HEK293T (cell line): ENCODE measurements around the gene OPCML.

ENCODE experiments used
- CTCF ChIA-PET: fragments of 350-600 bp; formaldehyde crosslinking; extraction: SDS; loops from one replicate; lab custom pipeline; 2021; ENCODE audit warnings: antibody characterized with exemption, inconsistent platforms; lab: Yijun Ruan, JAX
- POLR2A ChIA-PET: fragments of 350-600 bp; formaldehyde crosslinking; extraction: SDS; loops from one replicate; lab custom pipeline; 2020; ENCODE audit warnings: antibody characterized with exemption, inconsistent platforms; lab: Yijun Ruan, JAX
- DNase-seq: peaks from one replicate; pipeline ENCODE4 v3.0.0; 2012; ENCODE audit warnings: mixed read lengths; ENCODE audit errors: extremely low spot score
- ARNT ChIP-seq: fragments of 450-650 bp; IDR thresholded peaks from 2 replicates; pipeline ENCODE4 v1.6.1; 2017; ENCODE audit warnings: mild to moderate bottlenecking
- BHLHE40 ChIP-seq: fragments of 450-650 bp; IDR thresholded peaks from 2 replicates; pipeline ENCODE4 v1.6.1; 2016; ENCODE audit warnings: mild to moderate bottlenecking, moderate library complexity, borderline replicate concordance
- CTBP1 ChIP-seq: fragments of 450-650 bp; IDR thresholded peaks from 2 replicates; pipeline ENCODE4 v1.6.1; 2016; ENCODE audit warnings: borderline replicate concordance
- ELF4 ChIP-seq: fragments of 450-650 bp; IDR thresholded peaks from 2 replicates; pipeline ENCODE4 v1.6.1; 2017; ENCODE audit warnings: antibody characterized with exemption
- FOXA1 ChIP-seq: fragments of 450-650 bp; IDR thresholded peaks from 2 replicates; pipeline ENCODE4 v1.6.1; 2016; ENCODE audit warnings: mild to moderate bottlenecking
- FOXK2 ChIP-seq: fragments of 450-650 bp; IDR thresholded peaks from 2 replicates; pipeline ENCODE4 v1.6.1; 2016; ENCODE audit warnings: mild to moderate bottlenecking
- FOXM1 ChIP-seq: fragments of 450-650 bp; IDR thresholded peaks from 2 replicates; pipeline ENCODE4 v1.6.1; 2017; ENCODE audit warnings: mild to moderate bottlenecking, borderline replicate concordance
- HDGF ChIP-seq: fragments of 450-650 bp; IDR thresholded peaks from 2 replicates; pipeline ENCODE4 v1.6.1; 2017; ENCODE audit warnings: antibody characterized with exemption, borderline replicate concordance
- L3MBTL2 ChIP-seq: fragments of 450-650 bp; conservative IDR thresholded peaks from 2 replicates; pipeline ENCODE4 v1.6.1; 2016; ENCODE audit warnings: mild to moderate bottlenecking
- LEF1 ChIP-seq: fragments of 450-650 bp; IDR thresholded peaks from 2 replicates; pipeline ENCODE4 v1.6.1; 2017; ENCODE audit warnings: mild to moderate bottlenecking, borderline replicate concordance
- NFRKB ChIP-seq: fragments of 450-650 bp; IDR thresholded peaks from 2 replicates; pipeline ENCODE4 v1.6.1; 2016; ENCODE audit warnings: mild to moderate bottlenecking, moderate library complexity
- SP1 ChIP-seq: fragments of 450-650 bp; IDR thresholded peaks from 2 replicates; pipeline ENCODE4 v1.6.1; 2017
- SUZ12 ChIP-seq: fragments of 450-650 bp; IDR thresholded peaks from 2 replicates; pipeline ENCODE4 v1.6.1; 2016; ENCODE audit warnings: mild to moderate bottlenecking
- TARDBP ChIP-seq: fragments of 450-650 bp; IDR thresholded peaks from 2 replicates; pipeline ENCODE4 v1.6.1; 2016
- ZNF384 ChIP-seq: fragments of 450-650 bp; IDR thresholded peaks from 2 replicates; pipeline ENCODE4 v1.6.1; 2016
- TF ChIP-seq, protein P1 (sequence below): fragments of 450-650 bp; IDR thresholded peaks from 2 replicates; pipeline ENCODE4 v1.6.1; 2016

Gene OPCML

DNA sequence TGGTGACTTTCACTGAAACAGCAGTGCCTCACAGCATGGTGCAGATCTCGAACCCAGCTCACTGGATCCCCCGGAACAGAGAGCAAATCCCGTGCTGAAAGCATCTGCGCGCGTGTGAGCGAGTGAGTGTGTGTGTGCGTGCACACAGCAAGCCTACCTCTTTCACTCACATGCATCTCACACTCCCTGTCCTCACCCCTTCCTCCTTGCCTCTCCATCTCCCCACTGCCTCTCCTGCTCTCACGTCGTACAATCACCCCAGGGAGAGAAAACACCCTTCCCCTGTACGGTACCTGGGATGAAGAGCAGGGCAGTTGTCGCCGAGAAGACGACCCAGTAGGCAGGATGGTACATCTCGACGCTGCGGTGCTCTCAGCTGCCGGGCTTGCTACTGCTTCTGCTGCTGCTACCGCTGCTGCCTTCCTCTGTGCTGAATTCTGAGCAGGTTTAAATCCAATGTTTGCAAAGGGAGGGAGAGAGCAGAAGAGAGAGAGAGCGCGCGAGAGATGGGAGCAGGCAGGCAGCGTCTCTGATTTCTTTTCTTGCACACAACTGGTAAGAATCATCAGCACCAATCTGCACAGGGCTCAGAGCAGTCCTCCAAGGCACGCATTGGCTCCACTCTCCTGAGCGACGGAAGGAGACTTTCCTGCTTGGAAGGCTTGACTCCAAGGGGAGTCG lies at the start of gene OPCML:
OPCML (minus strand) TSS at position 531 of the 681 bp plus-strand sequence.
- TF ChIP-seq FOXA1 (no peak), HDGF (no peak), SP1 (no peak), CTBP1 (no peak), FOXK2 (no peak), TARDBP (no peak), LEF1 (no peak), ZNF384 (no peak), FOXM1 (no peak), ARNT (no peak), NFRKB (no peak), SUZ12 (no peak), BHLHE40 (no peak)
- TF ChIP-seq, protein P1, sequence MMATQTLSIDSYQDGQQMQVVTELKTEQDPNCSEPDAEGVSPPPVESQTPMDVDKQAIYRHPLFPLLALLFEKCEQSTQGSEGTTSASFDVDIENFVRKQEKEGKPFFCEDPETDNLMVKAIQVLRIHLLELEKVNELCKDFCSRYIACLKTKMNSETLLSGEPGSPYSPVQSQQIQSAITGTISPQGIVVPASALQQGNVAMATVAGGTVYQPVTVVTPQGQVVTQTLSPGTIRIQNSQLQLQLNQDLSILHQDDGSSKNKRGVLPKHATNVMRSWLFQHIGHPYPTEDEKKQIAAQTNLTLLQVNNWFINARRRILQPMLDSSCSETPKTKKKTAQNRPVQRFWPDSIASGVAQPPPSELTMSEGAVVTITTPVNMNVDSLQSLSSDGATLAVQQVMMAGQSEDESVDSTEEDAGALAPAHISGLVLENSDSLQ: no peak
- no peak for DNase-seq
- CTCF ChIA-PET: no interaction called here
- POLR2A ChIA-PET: no interaction called here

DNA sequence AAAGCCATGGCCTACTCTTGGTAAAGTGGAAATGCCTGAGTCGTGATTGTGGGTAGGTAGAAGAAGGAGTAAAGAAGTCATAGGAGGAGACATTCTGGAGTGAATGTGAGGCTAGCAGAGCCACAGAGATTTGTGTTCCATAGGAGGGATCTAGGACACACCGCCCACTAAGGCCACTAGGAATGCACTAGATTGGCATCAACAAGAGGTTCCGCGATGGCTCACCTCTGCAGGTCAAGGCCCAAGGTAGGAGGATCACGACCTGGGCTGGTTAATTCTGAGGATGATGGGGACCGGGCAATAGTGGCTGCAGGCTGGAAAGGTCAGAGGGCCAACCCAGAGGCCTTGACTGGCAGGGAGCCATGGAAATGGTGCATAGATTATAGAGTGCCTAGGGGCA lies 48.8 kb upstream of the OPCML start:
- DNase-seq: no peak
- ChIA-PET CTCF (no interaction called here), POLR2A (no interaction called here)
- TF ChIP-seq CTBP1 (no peak), BHLHE40 (no peak), HDGF (no peak), FOXM1 (no peak), ELF4 (no peak), LEF1 (no peak), L3MBTL2 (no peak), TARDBP (no peak), FOXA1 (no peak)

DNA sequence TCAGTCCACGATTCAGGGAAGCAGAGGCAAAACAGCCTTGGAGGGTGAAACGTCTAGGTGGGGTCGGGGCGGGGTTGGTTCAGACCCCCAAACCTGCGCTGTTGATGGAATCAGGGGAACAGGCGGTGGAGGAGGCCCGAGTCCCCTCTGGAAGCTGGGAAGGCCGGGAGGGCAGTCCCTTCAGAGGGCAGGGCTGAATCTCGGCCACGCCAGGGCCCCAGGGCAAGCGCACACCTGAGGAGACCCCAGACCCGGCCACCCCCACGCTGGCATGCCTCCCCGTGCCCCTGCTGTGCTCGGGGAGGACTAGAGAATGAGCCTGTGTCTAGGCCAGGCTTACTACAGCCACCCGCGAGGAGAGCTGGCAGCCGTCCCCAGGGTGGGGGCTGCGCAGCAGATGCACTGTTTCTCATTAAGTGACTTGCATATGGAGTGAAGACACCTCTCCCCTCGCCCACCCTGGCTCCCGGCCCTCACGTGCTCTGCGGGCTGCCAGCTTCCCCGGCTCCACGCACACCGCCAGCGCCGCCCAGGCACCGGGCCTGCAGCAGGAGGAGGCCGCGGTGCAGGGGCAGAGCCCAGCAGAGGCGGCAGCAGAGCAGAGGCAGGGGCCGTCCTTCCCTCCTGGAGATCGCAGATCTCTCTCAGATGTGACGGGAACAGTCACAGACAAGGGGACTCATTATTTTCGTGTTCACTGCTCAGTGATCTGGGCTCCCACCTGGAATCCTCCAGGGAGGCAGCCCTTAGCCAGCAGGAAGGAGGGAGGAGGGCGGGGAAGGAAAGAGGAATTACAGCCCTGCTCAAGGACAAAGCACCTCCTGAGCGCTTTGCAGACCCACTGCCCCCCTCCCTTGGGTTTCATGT lies 47.1 kb upstream of the OPCML start:
- no peak for DNase-seq
- TF ChIP-seq FOXM1: no peak
- TF ChIP-seq ELF4: no peak
- TF ChIP-seq HDGF: no peak
- TF ChIP-seq, protein P1: no peak
- POLR2A ChIA-PET: no interaction called here
- CTCF ChIA-PET: no interaction called here

DNA sequence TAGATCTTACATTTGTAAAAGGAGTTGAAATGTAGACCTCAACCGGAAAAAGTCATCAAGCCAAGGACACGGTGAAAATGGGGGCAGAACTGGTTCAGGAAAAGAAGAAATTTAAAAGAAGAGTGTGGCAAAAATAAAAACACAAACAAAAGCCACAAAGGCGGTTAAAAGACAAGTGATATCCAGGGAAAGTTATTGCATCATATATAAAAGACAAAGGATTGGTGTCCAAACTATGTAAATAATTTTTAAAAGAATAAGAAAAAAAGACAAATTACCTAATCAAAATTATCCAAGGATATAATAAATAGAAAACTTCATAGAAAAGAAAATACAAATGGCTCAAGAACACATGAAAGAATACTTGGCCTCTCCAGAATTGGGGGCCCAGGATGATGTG lies 45.1 kb upstream of the OPCML start:
- CTCF ChIA-PET: no interaction called here
- no peak for DNase-seq
- TF ChIP-seq FOXM1: no peak
- no peak for TF ChIP-seq SUZ12
- TF ChIP-seq BHLHE40: no peak
- no peak for TF ChIP-seq ELF4
- TF ChIP-seq FOXA1: no peak
- TF ChIP-seq LEF1: no peak
- TF ChIP-seq, protein P1: no peak
- no peak for TF ChIP-seq TARDBP
- TF ChIP-seq HDGF: no peak
- no peak for TF ChIP-seq FOXK2
- TF ChIP-seq ZNF384: no peak
- TF ChIP-seq ARNT: no peak
- POLR2A ChIA-PET: no interaction called here

DNA sequence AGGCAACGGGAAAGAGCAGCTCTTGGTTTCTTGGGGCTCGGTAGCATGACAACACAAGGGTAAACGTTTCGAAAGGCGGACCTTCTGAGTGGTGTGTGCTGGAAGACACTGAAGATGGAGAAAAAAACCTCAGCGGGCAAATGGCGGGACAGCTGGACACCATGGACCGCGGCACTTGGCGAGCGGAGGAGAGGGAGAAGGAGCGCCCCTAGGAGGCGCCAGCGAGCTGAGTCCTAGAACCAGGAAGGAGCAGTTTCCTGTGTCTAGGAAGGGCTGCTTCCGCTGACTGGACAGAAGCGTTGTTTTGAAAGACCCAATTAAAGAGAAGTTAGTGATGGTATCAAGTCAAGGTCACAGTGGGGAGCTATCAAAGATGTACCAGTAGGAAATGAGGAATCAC lies 44.0 kb upstream of the OPCML start:
- TF ChIP-seq L3MBTL2 (no peak), BHLHE40 (no peak), TARDBP (no peak)
- CTCF ChIA-PET: interaction anchor here (0.8 kb wide), 2 partner anchors 25 to 245 kb away, joined by 3 to 4 read pairs; no protein-coding TSS in a partner anchor

DNA sequence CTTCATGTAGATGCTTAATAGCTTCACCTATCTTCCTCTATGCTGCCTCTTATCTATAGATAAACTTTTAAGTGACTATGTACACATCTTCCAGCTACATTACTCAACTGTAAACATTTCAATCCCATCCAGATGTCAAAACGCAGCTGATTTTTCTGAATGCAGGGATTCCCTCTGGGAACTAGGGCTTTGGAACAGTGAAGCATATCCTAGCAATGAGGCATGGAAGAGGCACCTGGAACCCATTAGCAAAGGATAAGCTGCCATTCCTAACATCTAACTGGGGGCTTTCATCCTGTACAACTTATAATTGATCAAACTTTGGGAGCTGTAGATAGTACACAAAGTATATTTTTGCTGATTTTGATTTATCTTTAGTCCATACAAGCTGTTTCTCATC lies 40.8 kb upstream of the OPCML start:
- TF ChIP-seq LEF1 (no peak), TARDBP (no peak), SUZ12 (no peak), SP1 (no peak), FOXK2 (no peak), FOXM1 (no peak), NFRKB (no peak), ELF4 (no peak), BHLHE40 (no peak), HDGF (no peak), CTBP1 (no peak), ZNF384 (no peak), FOXA1 (no peak), ARNT (no peak), L3MBTL2 (no peak)
- TF ChIP-seq, protein P1: no peak
- DNase-seq: no peak
- ChIA-PET POLR2A (no interaction called here), CTCF (no interaction called here)

More for the DNA sequence above, 44.0 kb upstream of the OPCML start:
- POLR2A ChIA-PET: no interaction called here
- no peak for DNase-seq
